Endothelial cell (in vitro differentiated cells): Measurements from ENCODE around the gene FGF4. TPM values are rescaled to one million over a fixed set of nuclear protein-coding genes. Genes with fewer than 3 reads are reported as not detected.

ENCODE experiments used
- DNase-seq: peaks from one replicate; pipeline ENCODE4 v3.0.0; 2021; ENCODE audit warnings: low spot score
- H3K27ac Mint-ChIP-seq: one replicate; pipeline ENCODE4 v1.8.0; 2021; ENCODE audit warnings: mixed read lengths, inconsistent platforms; ENCODE audit not compliant: unreplicated experiment
- H3K27me3 Mint-ChIP-seq: one replicate; pipeline ENCODE4 v1.8.0; 2021; ENCODE audit warnings: mild to moderate bottlenecking, moderate library complexity, mixed read lengths, inconsistent platforms; ENCODE audit not compliant: unreplicated experiment
- H3K36me3 Mint-ChIP-seq: one replicate; pipeline ENCODE4 v1.8.0; 2021; ENCODE audit warnings: mild to moderate bottlenecking, low read depth, mixed read lengths, inconsistent platforms; ENCODE audit not compliant: unreplicated experiment
- H3K4me1 Mint-ChIP-seq: one replicate; pipeline ENCODE4 v1.8.0; 2021; ENCODE audit warnings: mild to moderate bottlenecking, mixed read lengths, inconsistent platforms; ENCODE audit not compliant: unreplicated experiment
- H3K4me3 Mint-ChIP-seq: one replicate; pipeline ENCODE4 v1.8.0; 2021; ENCODE audit warnings: mild to moderate bottlenecking, mixed read lengths, inconsistent platforms; ENCODE audit not compliant: unreplicated experiment
- H3K9me3 Mint-ChIP-seq: one replicate; pipeline ENCODE4 v1.8.0; 2021; ENCODE audit warnings: mixed read lengths, inconsistent platforms; ENCODE audit not compliant: unreplicated experiment
- CTCF ChIP-seq: fragments of 200-600 bp; sonication (generic); IDR thresholded peaks from one replicate; pipeline ENCODE4 v1.5.0; 2021; ENCODE audit warnings: antibody characterized with exemption; ENCODE audit not compliant: unreplicated experiment
- total RNA-seq: library from RNA; stranded (reverse); fragmentation: NEBNext Ultra II Directional; extraction: Animal tissue kit (Norgen Biotek cat#: 25700); gene quantifications from one replicate; pipeline ENCODE4 v1.2.1, GENCODE V29; 2021; ENCODE audit not compliant: unreplicated experiment

The FGF4 gene
- total RNA-seq, 1 donor from 2014 or later: not detected

DNA sequence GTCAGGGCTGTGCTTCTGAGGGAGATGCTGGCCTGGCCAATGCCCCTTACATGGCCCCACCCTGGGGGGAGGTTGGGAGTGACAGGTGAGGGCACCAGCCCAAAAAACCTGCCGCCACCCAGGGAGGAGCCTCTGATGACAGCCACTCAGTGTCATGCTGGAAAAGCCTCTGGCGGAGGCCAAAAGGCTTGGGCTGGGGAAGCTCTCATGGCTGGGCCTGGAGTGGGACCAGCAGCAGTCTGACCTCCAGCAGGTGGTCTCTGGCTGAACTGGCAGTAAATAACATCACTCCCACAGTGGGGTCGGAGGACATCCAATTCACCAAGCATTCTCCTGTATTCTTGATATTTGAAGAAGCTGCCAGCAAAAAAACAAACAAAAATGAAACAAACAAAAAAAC lies 24.0 kb upstream of the FGF4 start:
- Mint-ChIP-seq H3K27ac (no peak overlapping the region), H3K27me3 (peaks cover 1% of the 10 kb centered on the region), H3K4me1 (no peaks in the 10 kb centered on the region), H3K9me3 (no peaks in the 10 kb centered on the region), H3K36me3 (no peaks in the 10 kb centered on the region), H3K4me3 (no peak overlapping the region)
- no peak for DNase-seq
- TF ChIP-seq CTCF: no peak

DNA sequence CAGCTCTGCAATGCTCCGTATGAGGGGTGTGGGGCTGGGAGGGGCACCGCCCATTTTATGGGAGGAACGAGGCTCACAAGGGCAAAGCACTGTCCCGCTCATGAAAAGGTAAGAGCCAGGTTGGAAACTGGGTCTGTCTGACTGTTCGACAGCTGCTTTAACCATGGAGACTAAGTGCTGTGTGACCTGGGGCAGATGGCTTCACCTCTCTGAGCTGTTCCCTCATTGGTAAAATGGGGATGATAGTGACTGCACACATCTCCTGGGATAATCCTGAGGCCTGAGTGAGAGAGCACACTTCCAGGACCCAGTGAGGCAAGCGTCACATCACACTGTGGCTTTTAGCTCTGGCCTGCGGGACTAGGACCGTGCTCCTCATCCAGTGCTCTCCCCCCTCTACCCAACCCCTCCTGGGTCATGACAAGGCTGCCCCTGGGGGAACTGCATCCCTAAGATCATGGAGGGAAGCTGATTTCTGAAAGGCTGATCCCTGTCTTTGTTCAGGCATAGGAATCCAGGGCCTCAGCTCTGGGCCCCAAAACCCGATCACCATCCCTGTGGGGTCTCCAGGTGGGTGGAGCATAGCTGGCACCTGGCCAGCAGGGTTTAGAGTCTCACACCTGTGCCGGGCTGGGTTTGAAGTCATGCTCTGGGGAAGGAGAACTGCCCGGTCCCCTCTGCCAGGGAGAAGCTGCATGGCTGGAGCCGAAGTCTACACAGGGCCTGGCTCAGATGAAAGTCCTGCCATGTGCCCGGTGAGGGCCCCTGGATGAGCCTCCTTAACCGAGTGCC lies 22.8 kb upstream of the FGF4 start:
- Mint-ChIP-seq H3K36me3 (peaks cover 4% of the 10 kb centered on the region), H3K27ac (no peak overlapping the region), H3K4me1 (no peaks in the 10 kb centered on the region), H3K27me3 (peaks cover 1% of the 10 kb centered on the region), H3K9me3 (no peaks in the 10 kb centered on the region), H3K4me3 (no peak overlapping the region)
- no peak for TF ChIP-seq CTCF
- no peak for DNase-seq

GRCh38 chr11:69797156-69797555 lies 22.0 kb upstream of the FGF4 start:
- peaks cover 1% of the 10 kb centered on the region for H3K27me3 Mint-ChIP-seq
- H3K27ac Mint-ChIP-seq: no peak overlapping the region
- no peak overlapping the region for H3K4me3 Mint-ChIP-seq
- peaks cover 4% of the 10 kb centered on the region for H3K36me3 Mint-ChIP-seq
- no peaks in the 10 kb centered on the region for H3K4me1 Mint-ChIP-seq
- no peaks in the 10 kb centered on the region for H3K9me3 Mint-ChIP-seq
- no peak for TF ChIP-seq CTCF
- DNase-seq: no peak

GRCh38 chr11:69796063-69796462 lies 20.9 kb upstream of the FGF4 start:
- no peak for DNase-seq
- Mint-ChIP-seq H3K27me3 (peaks cover 1% of the 10 kb centered on the region), H3K4me3 (no peak overlapping the region), H3K27ac (no peak overlapping the region), H3K36me3 (peaks cover 4% of the 10 kb centered on the region), H3K9me3 (no peaks in the 10 kb centered on the region), H3K4me1 (no peaks in the 10 kb centered on the region)
- TF ChIP-seq CTCF: no peak
